ENCODE data around the gene OTOS. TPM values are rescaled to one million over a fixed set of nuclear protein-coding genes. Genes with fewer than 3 reads are reported as not detected.

Gene OTOS
- total and polyA plus RNA-seq, 2 donors (not counting 1 experiment from before 2014, with no cell fraction given), result not detected

Other genes with a start within 250 kb of the OTOS start
- gene NDUFA10, start 115.3 kb downstream of the OTOS start, total RNA-seq, result 103 and 107 TPM in 2 replicates
- 88.9 and 93.1 TPM in 2 replicates for gene NDUFA10, start 115.3 kb downstream of the OTOS start, polyA plus RNA-seq
- not detected in 2 replicates for gene OR6B2, start 110.2 kb downstream of the OTOS start, total RNA-seq
- gene OR6B2, start 110.2 kb downstream of the OTOS start, polyA plus RNA-seq, result not detected in 2 replicates
- gene OR6B3, start 87.1 kb downstream of the OTOS start, total RNA-seq, result not detected in 2 replicates
- gene OR6B3, start 87.1 kb downstream of the OTOS start, polyA plus RNA-seq, result not detected in 2 replicates
- 40.4 and 48.7 TPM in 2 replicates for gene COPS9, start 4.4 kb downstream of the OTOS start, total RNA-seq
- 50.1 and 69.9 TPM in 2 replicates for gene COPS9, start 4.4 kb downstream of the OTOS start, polyA plus RNA-seq